Ovary (tissue), 9 donors: ENCODE data around the gene CRABP2. TPM values are rescaled to one million over a fixed set of nuclear protein-coding genes. Genes with fewer than 3 reads are reported as not detected.
A peak's percentile ranks its signal among the peaks of the same experiment; 100 is the strongest.

Experiments used
- DNase-seq, 5 donors: peaks; one replicate each; pipeline ENCODE4 v3.0.0-alpha.2; 2019 to 2020
- H3K27ac ChIP-seq, 2 donors: fragments of 200-600 bp; one replicate each; pipeline versions ENCODE4 v1.5.1 to v1.8.0; 2019 to 2022
- H3K27me3 ChIP-seq: fragments of 200-600 bp; one replicate; pipeline ENCODE4 v1.8.0; 2022
- H3K36me3 ChIP-seq: fragments of 200-600 bp; sonication (generic); one replicate; pipeline ENCODE4 v1.5.1; 2019
- H3K4me1 ChIP-seq: one replicate; pipeline ENCODE4 v1.8.1; 2013; ENCODE audit warnings: mild to moderate bottlenecking, moderate library complexity; ENCODE audit not compliant: insufficient read depth
- H3K4me3 ChIP-seq: fragments of 200-600 bp; sonication (generic); one replicate; pipeline ENCODE4 v1.5.1; 2017
- H3K9me3 ChIP-seq, 2 donors: fragments of 200-600 bp in 1 of 2; sonication (generic) in 1 of 2; one replicate each; pipeline versions ENCODE4 v1.5.1 to v1.8.1; 2013 to 2019; ENCODE audit warnings: mild to moderate bottlenecking in 1 of 2, moderate library complexity in 1 of 2
- CTCF ChIP-seq, 3 donors: fragments of 450-650 bp in 2 of 3; fragments of 200-600 bp in 1 of 3; IDR thresholded peaks; one replicate each; pipeline versions ENCODE4 v1.5.1 to v1.8.0; 2016 to 2022; ENCODE audit warnings: antibody characterized with exemption in 3 of 3, mild to moderate bottlenecking in 1 of 3
- EP300 ChIP-seq: sonication (generic); formaldehyde crosslinking; IDR thresholded peaks from one replicate; pipeline ENCODE4 v1.6.1; 2017; ENCODE audit warnings: antibody characterized with exemption
- POLR2A ChIP-seq: fragments of 450-650 bp; IDR thresholded peaks from one replicate; pipeline ENCODE4 v1.6.1; 2017; ENCODE audit warnings: antibody characterized with exemption, mild to moderate bottlenecking, moderate library complexity
- WGBS, 3 donors: extraction: QIAGEN DNeasy Blood & Tissue Kit in 1 of 3; methylation state at CpG; one replicate each; pipeline versions ENCODE4 v1.1.5 to v1.1.7; 2013 to 2017; 5-methylcytosine and 5-hydroxymethylcytosine counted together
- intact Hi-C, 4 donors: fragments of 100-400 bp; cut with DNase I; formaldehyde crosslinking; loops; one replicate each; pipeline versions ENCODE4 v1.11.0 to v1.15.1; 2022 to 2023
- polyA plus RNA-seq, 2 donors: library from polyadenylated mRNA; stranded (reverse); fragments of 200-250 nt in 1 of 2; fragments of 350-450 nt in 1 of 2; fragmentation: Illumina TruSeq in 1 of 2; extraction: RNeasy Lipid Tissue Mini Kit (QIAGEN cat#74804) in 1 of 2; gene quantifications; one replicate each; pipeline ENCODE4 v1.2.3, GENCODE V29; 2013 to 2014
- total RNA-seq, 7 donors: library from RNA; depleted of rRNA in 2 of 7; stranded (reverse); fragments of >200 nt in 2 of 7; fragmentation: NEBNext Ultra II Directional in 3 of 7; extraction: Animal tissue kit (Norgen Biotek cat#: 25700) in 3 of 7; gene quantifications; one replicate each; pipeline versions ENCODE4 v1.1.0 to v1.2.4, GENCODE V29; 2016 to 2023
- donor health status: DM: no; HTN: no; CAD: no; lungs with moderate emphysema.
- donor health status: DM: no; HTN: no; CAD: no.
- donor health status: Bipolar disorder and iron deficiency.
- donor health status: DM: yes; HTN: yes; CAD: no.
- donor health status: DM: no; HTN: no; CAD: no.
- donor health status: DM: yes; HTN: yes; CAD: no.

The CRABP2 gene
- total and polyA plus RNA-seq, 9 donors = 1.4 to 31.5 (median 5.5) TPM

GRCh38 chr1:156670791-156671190, 34.6 kb downstream of the CRABP2 start:
- intact Hi-C loops = no loop called here
- no peak for TF ChIP-seq CTCF (IDR thresholded peaks at IDR 0.05)
- TF ChIP-seq POLR2A = no peak
- no peak for TF ChIP-seq EP300
- no peak for DNase-seq
- no peaks in the 10 kb centered on the region for H3K4me1 ChIP-seq
- no peaks in the 10 kb centered on the region for H3K27me3 ChIP-seq
- H3K4me3 ChIP-seq = no peak overlapping the region
- no peaks in the 10 kb centered on the region for H3K36me3 ChIP-seq
- H3K9me3 ChIP-seq = no peaks in the 10 kb centered on the region
- 64 to 81% (median 71%) methylated on average over 4 of the region's 4 CpGs for WGBS, 3 donors
- no peak overlapping the region for H3K27ac ChIP-seq

- no peaks in the 10 kb centered on the region for H3K36me3 ChIP-seq
- H3K9me3 ChIP-seq = no peaks in the 10 kb centered on the region
- no peak overlapping the region for H3K27ac ChIP-seq
- no peaks in the 10 kb centered on the region for H3K27me3 ChIP-seq
- H3K4me3 ChIP-seq = no peak overlapping the region
- intact Hi-C loops = no loop called here
- no peak for TF ChIP-seq POLR2A
- no peak for TF ChIP-seq CTCF (IDR thresholded peaks at IDR 0.05)
- no peaks in the 10 kb centered on the region for H3K4me1 ChIP-seq
- no peak for DNase-seq
- 73 to 80% (median 78%) methylated on average over 6 of the region's 6 CpGs for WGBS, 3 donors
Measured at GRCh38 chr1:156670359-156670758, 35.0 kb downstream of the CRABP2 start.

- H3K27me3 ChIP-seq = no peaks in the 10 kb centered on the region
- no peak overlapping the region for H3K27ac ChIP-seq
- peak in 1 of 5 donors; percentile 10 for DNase-seq
- TF ChIP-seq EP300 = no peak
- no peak for TF ChIP-seq POLR2A
- no peak for TF ChIP-seq CTCF (IDR thresholded peaks at IDR 0.05)
- H3K4me3 ChIP-seq = no peak overlapping the region
- intact Hi-C loops = no loop called here
- no peaks in the 10 kb centered on the region for H3K36me3 ChIP-seq
- no peaks in the 10 kb centered on the region for H3K9me3 ChIP-seq
- 50 to 64% (median 63%) methylated on average over 5 of the region's 5 CpGs for WGBS, 3 donors
- no peaks in the 10 kb centered on the region for H3K4me1 ChIP-seq
Measured at GRCh38 chr1:156669794-156670193, 35.6 kb downstream of the CRABP2 start.

GRCh38 chr1:156668801-156669637, 36.4 kb downstream of the CRABP2 start:
- 78 to 87% (median 84%) methylated on average over 17 of the region's 17 CpGs for whole genome bisulfite sequencing, 3 donors
- no peak overlapping the region for H3K27ac ChIP-seq
- intact Hi-C loops = no loop called here

More at GRCh38 chr1:156668801-156669637, 36.4 kb downstream of the CRABP2 start:
- no peak overlapping the region for H3K4me3 ChIP-seq
- no peaks in the 10 kb centered on the region for H3K4me1 ChIP-seq
- TF ChIP-seq EP300 = no peak
- TF ChIP-seq POLR2A = no peak
- no peak for TF ChIP-seq CTCF (IDR thresholded peaks at IDR 0.05)
- H3K36me3 ChIP-seq = no peaks in the 10 kb centered on the region
- H3K9me3 ChIP-seq = no peaks in the 10 kb centered on the region
- H3K27me3 ChIP-seq = no peaks in the 10 kb centered on the region
- DNase-seq = peak in 1 of 5 donors; percentile 11
